Measurements from ENCODE around the gene PPM1N.

DNA sequence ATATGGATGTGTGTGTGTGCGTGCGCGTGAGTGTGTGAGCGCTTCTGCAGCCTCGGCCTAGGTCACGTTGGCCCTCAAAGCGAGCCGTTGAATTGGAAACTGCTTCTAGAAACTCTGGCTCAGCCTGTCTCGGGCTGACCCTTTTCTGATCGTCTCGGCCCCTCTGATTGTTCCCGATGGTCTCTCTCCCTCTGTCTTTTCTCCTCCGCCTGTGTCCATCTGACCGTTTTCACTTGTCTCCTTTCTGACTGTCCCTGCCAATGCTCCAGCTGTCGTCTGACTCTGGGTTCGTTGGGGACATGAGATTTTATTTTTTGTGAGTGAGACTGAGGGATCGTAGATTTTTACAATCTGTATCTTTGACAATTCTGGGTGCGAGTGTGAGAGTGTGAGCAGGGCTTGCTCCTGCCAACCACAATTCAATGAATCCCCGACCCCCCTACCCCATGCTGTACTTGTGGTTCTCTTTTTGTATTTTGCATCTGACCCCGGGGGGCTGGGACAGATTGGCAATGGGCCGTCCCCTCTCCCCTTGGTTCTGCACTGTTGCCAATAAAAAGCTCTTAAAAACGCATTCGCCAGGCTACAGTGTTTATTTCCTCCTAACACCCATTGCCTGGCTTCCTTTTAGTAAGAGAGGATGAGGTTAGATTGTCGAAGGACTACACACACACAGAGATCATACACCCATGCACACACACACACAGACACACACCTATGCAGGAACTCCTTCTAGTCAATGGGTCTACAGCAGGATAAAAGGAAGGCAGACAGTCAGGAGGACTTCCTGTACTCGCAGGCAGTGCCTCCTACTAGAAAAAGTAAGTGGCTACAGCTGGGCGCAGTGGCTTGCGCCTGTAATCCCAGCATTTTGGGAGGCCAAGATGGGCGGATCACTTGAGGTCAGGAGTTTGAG lies 23.4 kb upstream of the PPM1N start:
- TF ChIP-seq, protein P1, sequence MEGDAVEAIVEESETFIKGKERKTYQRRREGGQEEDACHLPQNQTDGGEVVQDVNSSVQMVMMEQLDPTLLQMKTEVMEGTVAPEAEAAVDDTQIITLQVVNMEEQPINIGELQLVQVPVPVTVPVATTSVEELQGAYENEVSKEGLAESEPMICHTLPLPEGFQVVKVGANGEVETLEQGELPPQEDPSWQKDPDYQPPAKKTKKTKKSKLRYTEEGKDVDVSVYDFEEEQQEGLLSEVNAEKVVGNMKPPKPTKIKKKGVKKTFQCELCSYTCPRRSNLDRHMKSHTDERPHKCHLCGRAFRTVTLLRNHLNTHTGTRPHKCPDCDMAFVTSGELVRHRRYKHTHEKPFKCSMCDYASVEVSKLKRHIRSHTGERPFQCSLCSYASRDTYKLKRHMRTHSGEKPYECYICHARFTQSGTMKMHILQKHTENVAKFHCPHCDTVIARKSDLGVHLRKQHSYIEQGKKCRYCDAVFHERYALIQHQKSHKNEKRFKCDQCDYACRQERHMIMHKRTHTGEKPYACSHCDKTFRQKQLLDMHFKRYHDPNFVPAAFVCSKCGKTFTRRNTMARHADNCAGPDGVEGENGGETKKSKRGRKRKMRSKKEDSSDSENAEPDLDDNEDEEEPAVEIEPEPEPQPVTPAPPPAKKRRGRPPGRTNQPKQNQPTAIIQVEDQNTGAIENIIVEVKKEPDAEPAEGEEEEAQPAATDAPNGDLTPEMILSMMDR (IDR thresholded peaks at IDR 0.05) = no peak
- TF ChIP-seq POLR2A (IDR thresholded peaks at IDR 0.05) = no peak

All from testis (tissue), 2 donors.